Measurements from ENCODE around the gene CCNB2.

- TF ChIP-seq EZH2 (IDR thresholded peaks at IDR 0.05; ENCODE audit: borderline replicate concordance, low read depth, low read length, poor library complexity, severe bottlenecking) (no peak), CTCF (conservative IDR thresholded peaks at IDR 0.05; ENCODE audit: low read depth, low read length) (no peak)
Observed at GRCh38 chr15:59119625-59120024, 14.7 kb downstream of the CCNB2 start.
